Glutamatergic neuron (in vitro differentiated cells): ENCODE measurements around the gene TMEM204. TPM values are rescaled to one million over a fixed set of nuclear protein-coding genes. Genes with fewer than 3 reads are reported as not detected.

ENCODE experiments used
- DNase-seq: peaks from one replicate; pipeline ENCODE4 v3.0.0; 2022
- H3K27ac Mint-ChIP-seq: one replicate; pipeline ENCODE4 v1.8.0; 2020; ENCODE audit warnings: mild to moderate bottlenecking, mixed read lengths, inconsistent platforms; ENCODE audit not compliant: unreplicated experiment
- H3K27me3 Mint-ChIP-seq: one replicate; pipeline ENCODE4 v1.8.0; 2020; ENCODE audit warnings: mild to moderate bottlenecking, moderate library complexity, mixed read lengths, inconsistent platforms; ENCODE audit not compliant: unreplicated experiment
- H3K36me3 Mint-ChIP-seq: one replicate; pipeline ENCODE4 v1.8.0; 2020; ENCODE audit warnings: mild to moderate bottlenecking, mixed read lengths, inconsistent platforms; ENCODE audit not compliant: unreplicated experiment
- H3K4me1 Mint-ChIP-seq: one replicate; pipeline ENCODE4 v1.8.0; 2020; ENCODE audit warnings: mild to moderate bottlenecking, low read depth, mixed read lengths, inconsistent platforms; ENCODE audit not compliant: unreplicated experiment
- H3K4me3 Mint-ChIP-seq: one replicate; pipeline ENCODE4 v1.8.0; 2020; ENCODE audit warnings: mild to moderate bottlenecking, mixed read lengths, inconsistent platforms; ENCODE audit not compliant: unreplicated experiment
- H3K9me3 Mint-ChIP-seq: one replicate; pipeline ENCODE4 v1.8.0; 2020; ENCODE audit warnings: mild to moderate bottlenecking, moderate library complexity, mixed read lengths, inconsistent platforms; ENCODE audit not compliant: unreplicated experiment
- CTCF ChIP-seq: fragments of 200-600 bp; sonication (generic); IDR thresholded peaks from one replicate; pipeline ENCODE4 v1.5.0; 2021; ENCODE audit not compliant: partially characterized antibody, unreplicated experiment
- total RNA-seq: library from RNA; stranded (reverse); fragmentation: NEBNext Ultra II Directional; extraction: Animal tissue kit (Norgen Biotek cat#: 25700); gene quantifications from one replicate; pipeline ENCODE4 v1.2.1, GENCODE V29; 2021; ENCODE audit not compliant: unreplicated experiment

TMEM204 gene
- total RNA-seq, 1 donor from 2014 or later, result 0.22 TPM

GRCh38 chr16:1560866-1561265 is 27.4 kb downstream of the TMEM204 start:
- Mint-ChIP-seq H3K4me3 (no peak overlapping the region), H3K4me1 (peaks cover 19% of the 10 kb centered on the region), H3K27me3 (peaks cover 4% of the 10 kb centered on the region), H3K36me3 (no peaks in the 10 kb centered on the region), H3K27ac (no peak overlapping the region), H3K9me3 (no peaks in the 10 kb centered on the region)
- no peak for DNase-seq
- TF ChIP-seq CTCF, result no peak

GRCh38 chr16:1561266-1561665 is 27.8 kb downstream of the TMEM204 start:
- H3K36me3 Mint-ChIP-seq, result no peaks in the 10 kb centered on the region
- H3K4me1 Mint-ChIP-seq, result peaks cover 19% of the 10 kb centered on the region
- H3K9me3 Mint-ChIP-seq, result no peaks in the 10 kb centered on the region
- no peak for TF ChIP-seq CTCF
- H3K27ac Mint-ChIP-seq, result no peak overlapping the region
- peaks cover 4% of the 10 kb centered on the region for H3K27me3 Mint-ChIP-seq
- no peak for DNase-seq
- no peak overlapping the region for H3K4me3 Mint-ChIP-seq

- H3K27me3 Mint-ChIP-seq, result peaks cover 4% of the 10 kb centered on the region
- no peak overlapping the region for H3K27ac Mint-ChIP-seq
- no peak for DNase-seq
- H3K36me3 Mint-ChIP-seq, result no peaks in the 10 kb centered on the region
- H3K9me3 Mint-ChIP-seq, result no peaks in the 10 kb centered on the region
- H3K4me3 Mint-ChIP-seq, result no peak overlapping the region
- H3K4me1 Mint-ChIP-seq, result peaks cover 19% of the 10 kb centered on the region
- TF ChIP-seq CTCF, result no peak
Measured at GRCh38 chr16:1561836-1562235, 28.4 kb downstream of the TMEM204 start.

GRCh38 chr16:1563786-1564185 is 30.3 kb downstream of the TMEM204 start:
- Mint-ChIP-seq H3K36me3 (no peaks in the 10 kb centered on the region), H3K4me1 (peaks cover 17% of the 10 kb centered on the region), H3K27me3 (peaks cover 10% of the 10 kb centered on the region), H3K4me3 (no peak overlapping the region), H3K27ac (no peak overlapping the region), H3K9me3 (peaks cover 7% of the 10 kb centered on the region)
- no peak for DNase-seq
- TF ChIP-seq CTCF, result no peak

GRCh38 chr16:1564325-1564724 is 30.9 kb downstream of the TMEM204 start:
- Mint-ChIP-seq H3K36me3 (no peaks in the 10 kb centered on the region), H3K27me3 (peaks cover 10% of the 10 kb centered on the region), H3K4me1 (peaks cover 17% of the 10 kb centered on the region), H3K4me3 (no peak overlapping the region), H3K27ac (no peak overlapping the region), H3K9me3 (peaks cover 7% of the 10 kb centered on the region)
- no peak for TF ChIP-seq CTCF
- peak; percentile 57 for DNase-seq
